Upper lobe of right lung (tissue), 1 donor: ENCODE measurements around the gene GRK1. TPM values are rescaled to one million over a fixed set of nuclear protein-coding genes. Genes with fewer than 3 reads are reported as not detected.
A peak's percentile ranks its signal among the peaks of the same experiment; 100 is the strongest.

Experiments used
- ATAC-seq: fragments of 200-7000 bp; cut with Tn5 transposase; one replicate; pipeline ENCODE4 v1.9.1; 2020; ENCODE audit warnings: mild to moderate bottlenecking, moderate library complexity
- DNase-seq: peaks from one replicate; pipeline ENCODE4 v3.0.0-alpha.2; 2020
- H3K27ac ChIP-seq: fragments of 200-600 bp; one replicate; pipeline ENCODE4 v1.8.0; 2022
- H3K27me3 ChIP-seq: fragments of 200-600 bp; one replicate; pipeline ENCODE4 v1.8.0; 2022; ENCODE audit warnings: mild to moderate bottlenecking
- H3K36me3 ChIP-seq: fragments of 200-600 bp; one replicate; pipeline ENCODE4 v1.8.0; 2022
- H3K4me1 ChIP-seq: fragments of 200-600 bp; one replicate; pipeline ENCODE4 v1.8.0; 2022
- H3K4me3 ChIP-seq: fragments of 200-600 bp; one replicate; pipeline ENCODE4 v1.8.0; 2022; ENCODE audit warnings: mild to moderate bottlenecking
- H3K9me3 ChIP-seq: fragments of 200-600 bp; one replicate; pipeline ENCODE4 v1.8.0; 2022
- intact Hi-C: fragments of 100-400 bp; cut with DNase I; formaldehyde crosslinking; loops from one replicate; pipeline ENCODE4 v1.11.0; 2022
- total RNA-seq: library from RNA; stranded (reverse); fragmentation: NEBNext Ultra II Directional; extraction: Animal tissue kit (Norgen Biotek cat#: 25700); gene quantifications from one replicate; pipeline ENCODE4 v1.2.1, GENCODE V29; 2021
- TF ChIP-seq, protein P1 (sequence below): fragments of 200-600 bp; IDR thresholded peaks from one replicate; pipeline ENCODE4 v1.8.0; 2022; ENCODE audit warnings: antibody characterized with exemption
- donor health status: DM: no; HTN: yes; CAD: no; lungs with severe emphysema.

Gene GRK1
- total RNA-seq, 1 donor from 2014 or later: 0.09 TPM

DNA sequence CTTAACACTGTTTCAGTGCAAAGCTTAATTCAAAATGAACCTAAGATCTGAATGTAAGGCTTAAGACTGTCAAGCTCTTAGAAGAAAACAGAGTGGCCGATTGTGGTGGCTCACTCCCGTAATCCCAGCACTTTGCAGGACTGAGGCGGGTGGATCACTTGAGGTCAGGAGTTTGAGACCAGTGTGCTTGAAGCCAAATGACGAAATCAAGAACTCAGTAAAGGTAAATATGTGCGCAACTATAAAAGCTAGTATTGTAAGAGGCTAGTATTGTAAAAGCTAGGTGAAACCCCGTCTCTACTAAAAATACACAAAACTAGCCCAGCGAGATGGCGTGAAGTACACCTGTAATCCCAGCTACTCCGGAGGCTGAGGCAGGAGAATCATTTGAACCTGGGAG lies 21.7 kb upstream of the GRK1 start:
- peaks cover 2% of the 10 kb centered on the region for H3K36me3 ChIP-seq
- H3K27ac ChIP-seq: no peak overlapping the region
- H3K4me1 ChIP-seq: peaks cover 13% of the 10 kb centered on the region
- H3K27me3 ChIP-seq: no peaks in the 10 kb centered on the region
- H3K4me3 ChIP-seq: no peak overlapping the region
- TF ChIP-seq, protein P1, sequence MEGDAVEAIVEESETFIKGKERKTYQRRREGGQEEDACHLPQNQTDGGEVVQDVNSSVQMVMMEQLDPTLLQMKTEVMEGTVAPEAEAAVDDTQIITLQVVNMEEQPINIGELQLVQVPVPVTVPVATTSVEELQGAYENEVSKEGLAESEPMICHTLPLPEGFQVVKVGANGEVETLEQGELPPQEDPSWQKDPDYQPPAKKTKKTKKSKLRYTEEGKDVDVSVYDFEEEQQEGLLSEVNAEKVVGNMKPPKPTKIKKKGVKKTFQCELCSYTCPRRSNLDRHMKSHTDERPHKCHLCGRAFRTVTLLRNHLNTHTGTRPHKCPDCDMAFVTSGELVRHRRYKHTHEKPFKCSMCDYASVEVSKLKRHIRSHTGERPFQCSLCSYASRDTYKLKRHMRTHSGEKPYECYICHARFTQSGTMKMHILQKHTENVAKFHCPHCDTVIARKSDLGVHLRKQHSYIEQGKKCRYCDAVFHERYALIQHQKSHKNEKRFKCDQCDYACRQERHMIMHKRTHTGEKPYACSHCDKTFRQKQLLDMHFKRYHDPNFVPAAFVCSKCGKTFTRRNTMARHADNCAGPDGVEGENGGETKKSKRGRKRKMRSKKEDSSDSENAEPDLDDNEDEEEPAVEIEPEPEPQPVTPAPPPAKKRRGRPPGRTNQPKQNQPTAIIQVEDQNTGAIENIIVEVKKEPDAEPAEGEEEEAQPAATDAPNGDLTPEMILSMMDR: no peak
- ATAC-seq (peak; percentile 4), DNase-seq (peak; percentile 40)
- intact Hi-C loops: no loop called here
- no peaks in the 10 kb centered on the region for H3K9me3 ChIP-seq

DNA sequence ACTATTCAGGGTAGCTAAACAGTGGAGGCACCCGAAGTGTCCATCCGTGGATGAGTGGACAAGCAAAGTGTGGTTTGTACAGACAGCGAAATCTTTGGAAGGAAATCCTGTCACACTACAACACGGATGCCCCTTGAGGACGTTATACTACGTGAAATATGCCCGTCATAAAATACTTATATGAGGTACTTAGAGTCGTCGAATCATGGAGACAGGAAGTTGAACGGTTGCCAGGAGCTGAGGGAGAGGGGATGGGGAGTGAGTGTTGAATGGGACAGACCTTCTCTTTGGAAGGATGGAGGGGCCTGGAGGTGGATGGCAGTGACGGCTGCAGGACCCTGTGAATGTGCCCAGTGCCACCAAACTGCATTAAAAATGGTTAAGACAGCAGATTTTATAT lies 20.6 kb upstream of the GRK1 start:
- H3K4me1 ChIP-seq: peaks cover 13% of the 10 kb centered on the region
- H3K36me3 ChIP-seq: no peaks in the 10 kb centered on the region
- H3K4me3 ChIP-seq: no peak overlapping the region
- TF ChIP-seq, protein P1: no peak
- no peaks in the 10 kb centered on the region for H3K9me3 ChIP-seq
- intact Hi-C loops: no loop called here
- no peak overlapping the region for H3K27ac ChIP-seq
- H3K27me3 ChIP-seq: no peaks in the 10 kb centered on the region
- ATAC-seq (no peak), DNase-seq (no peak)

DNA sequence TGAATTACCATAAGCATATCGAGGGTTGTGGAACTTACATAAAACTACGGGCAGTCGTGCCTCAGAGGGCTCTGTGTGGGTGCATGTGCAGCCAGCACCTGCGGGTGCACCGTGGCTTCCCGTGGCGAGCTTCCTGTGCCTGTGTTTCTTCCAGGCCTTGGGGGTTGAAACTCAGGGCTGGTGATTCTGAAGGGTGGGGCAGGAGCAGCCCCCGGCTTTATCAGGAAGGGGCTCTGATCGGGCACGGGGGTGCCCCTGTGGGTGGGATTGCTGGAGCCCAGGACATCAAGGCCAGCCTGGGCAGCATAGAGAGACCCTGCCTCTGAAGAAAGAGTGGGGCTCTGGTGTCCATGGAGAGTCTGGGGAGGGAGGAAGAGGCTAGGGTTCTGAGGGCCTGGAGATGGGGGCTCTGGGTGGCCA lies 20.1 kb upstream of the GRK1 start:
- peaks cover 13% of the 10 kb centered on the region for H3K4me1 ChIP-seq
- no peaks in the 10 kb centered on the region for H3K36me3 ChIP-seq
- no peak overlapping the region for H3K27ac ChIP-seq
- TF ChIP-seq, protein P1: no peak
- DNase-seq (peak; percentile 59), ATAC-seq (no peak)
- H3K27me3 ChIP-seq: no peaks in the 10 kb centered on the region
- H3K4me3 ChIP-seq: no peak overlapping the region
- intact Hi-C loops: no loop called here
- H3K9me3 ChIP-seq: no peaks in the 10 kb centered on the region

DNA sequence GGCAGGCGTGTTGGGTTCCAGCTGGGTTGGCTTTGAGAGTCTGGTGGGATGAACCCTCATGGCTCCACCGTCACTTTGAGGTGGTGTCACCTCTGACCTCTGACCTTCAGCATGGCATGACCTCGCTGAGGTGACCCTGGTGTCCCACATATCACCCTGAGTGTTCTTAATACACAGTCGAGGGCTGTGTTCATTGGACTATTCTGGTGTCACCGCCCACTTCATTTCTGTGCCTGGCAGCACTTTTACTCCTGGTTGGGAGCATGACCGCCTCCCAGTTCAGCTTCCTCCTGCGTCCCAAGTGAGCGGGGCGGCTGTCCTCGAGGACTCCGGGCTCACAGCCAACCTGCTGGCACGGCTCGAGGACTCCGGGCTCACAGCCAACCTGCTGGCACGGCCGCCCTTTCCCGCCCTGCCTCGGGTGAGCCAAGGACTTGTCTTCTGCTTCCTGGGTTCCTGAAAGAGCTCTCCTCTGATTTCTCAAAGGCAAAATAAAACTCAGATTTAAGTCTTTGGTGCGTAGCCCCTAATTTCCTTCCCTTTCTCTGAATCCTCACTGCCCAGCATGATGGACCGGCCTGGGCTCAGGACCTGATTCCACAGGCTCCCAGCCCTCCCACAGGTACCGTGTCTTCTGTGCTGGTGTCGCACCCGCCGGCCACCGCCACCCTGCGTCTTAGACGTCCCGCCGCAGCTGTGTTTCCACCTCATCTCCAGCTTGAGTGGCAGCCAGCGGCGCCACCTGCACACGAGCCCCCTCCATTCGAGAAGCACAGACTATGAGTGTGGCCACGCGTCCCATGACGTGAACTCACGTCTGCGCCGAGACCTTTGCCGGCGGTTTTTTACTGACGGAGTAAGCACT lies 19.4 kb upstream of the GRK1 start:
- Histone ChIP-seq H3K9me3 (no peaks in the 10 kb centered on the region), H3K4me1 (peaks cover 13% of the 10 kb centered on the region), H3K4me3 (peak overlapping the region; percentile 25), H3K27ac (peak overlapping the region; percentile 55), H3K27me3 (no peaks in the 10 kb centered on the region), H3K36me3 (no peaks in the 10 kb centered on the region)
- TF ChIP-seq, protein P1: no peak
- DNase-seq: peak; percentile 96
- ATAC-seq: peak; percentile 89
- intact Hi-C loops: no loop called here

DNA sequence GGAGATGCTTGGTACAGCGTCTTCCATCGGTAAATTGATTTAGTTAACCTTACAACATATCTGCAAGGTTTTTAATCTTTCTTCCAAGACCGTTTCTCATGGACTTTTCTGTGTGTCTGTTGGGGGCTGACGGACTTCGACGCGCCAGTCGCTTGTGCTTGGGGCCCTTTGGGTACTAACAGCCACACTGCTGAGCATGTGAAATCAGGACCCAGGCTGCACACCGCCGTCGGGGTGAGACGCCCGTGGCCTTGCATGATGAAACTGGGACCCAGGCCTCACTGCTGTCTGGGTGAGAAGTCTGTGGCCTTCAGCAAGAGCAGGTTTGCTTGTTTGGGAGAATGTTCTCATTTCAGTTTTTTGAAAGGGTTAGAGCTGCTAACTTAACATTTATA lies 18.8 kb upstream of the GRK1 start:
- Histone ChIP-seq H3K27ac (no peak overlapping the region), H3K4me1 (peaks cover 13% of the 10 kb centered on the region), H3K4me3 (peak overlapping the region; percentile 25), H3K27me3 (no peaks in the 10 kb centered on the region), H3K36me3 (no peaks in the 10 kb centered on the region), H3K9me3 (no peaks in the 10 kb centered on the region)
- DNase-seq (peak; percentile 48), ATAC-seq (no peak)
- intact Hi-C loops: no loop called here
- TF ChIP-seq, protein P1: no peak
